Left lung (tissue), 10 donors: Measurements from ENCODE around the gene AMELX. TPM values are rescaled to one million over a fixed set of nuclear protein-coding genes. Genes with fewer than 3 reads are reported as not detected.

ENCODE experiments used
- ATAC-seq: fragments of 200-7000 bp; cut with Tn5 transposase; one replicate; pipeline ENCODE4 v1.9.1; 2020; ENCODE audit warnings: moderate library complexity
- DNase-seq, 4 donors: peaks; one replicate each; pipeline ENCODE4 v3.0.0-alpha.2; 2013 to 2020
- H3K27ac ChIP-seq, 2 donors: fragments of 200-600 bp; sonication (generic) in 1 of 2; one replicate each; pipeline versions ENCODE4 v1.5.0 to v1.8.0; 2020 to 2021
- H3K27me3 ChIP-seq, 2 donors: fragments of 200-600 bp; sonication (generic) in 1 of 2; one replicate each; pipeline versions ENCODE4 v1.5.0 to v1.8.0; 2020 to 2021
- H3K36me3 ChIP-seq, 2 donors: fragments of 200-600 bp; sonication (generic) in 1 of 2; one replicate each; pipeline versions ENCODE4 v1.5.0 to v1.8.0; 2020 to 2021
- H3K4me1 ChIP-seq, 2 donors: fragments of 200-600 bp; one replicate each; pipeline ENCODE4 v1.8.0; 2021
- H3K4me3 ChIP-seq, 2 donors: fragments of 200-600 bp; sonication (generic) in 1 of 2; one replicate each; pipeline versions ENCODE4 v1.5.0 to v1.8.0; 2020 to 2021; ENCODE audit warnings: mild to moderate bottlenecking in 1 of 2
- H3K9me3 ChIP-seq, 2 donors: fragments of 200-600 bp; sonication (generic) in 1 of 2; one replicate each; pipeline versions ENCODE4 v1.5.0 to v1.8.0; 2020 to 2021
- CTCF ChIP-seq, 2 donors: fragments of 200-600 bp; sonication (generic) in 1 of 2; IDR thresholded peaks; one replicate each; pipeline versions ENCODE4 v1.5.0 to v1.8.0; 2021; ENCODE audit warnings: antibody characterized with exemption in 2 of 2
- intact Hi-C, 2 donors: fragments of 100-400 bp; cut with DNase I; formaldehyde crosslinking; loops; one replicate each; pipeline versions ENCODE4 v1.11.2 to v1.14.2; 2022
- polyA plus RNA-seq, 6 donors: library from polyadenylated mRNA; unstranded; fragments of 120-200 nt; gene quantifications; one replicate each; pipeline ENCODE4 v1.2.1, GENCODE V29; 2013; ENCODE audit not compliant: insufficient read length in 6 of 6
- total RNA-seq, 2 donors: library from RNA; stranded (reverse); fragmentation: NEBNext Ultra II Directional; extraction: Animal tissue kit (Norgen Biotek cat#: 25700); gene quantifications; one replicate each; pipeline ENCODE4 v1.2.1, GENCODE V29; 2021
- donor health status: DM: no; HTN: yes; CAD: no.
- donor health status: DM: no; HTN: no; CAD: no.

The AMELX gene
- total and polyA plus RNA-seq, 8 donors: 0.20 to 0.25 (median 0.22) TPM; not detected in 4

GRCh38 chrX:11311706-11312105 lies 18.5 kb downstream of the AMELX start:
- ATAC-seq (no peak), DNase-seq (peak in 2 of 4 donors; percentile 56 to 58)
- H3K9me3 ChIP-seq: no peaks in the 10 kb centered on the region
- H3K27me3 ChIP-seq: no peaks in the 10 kb centered on the region
- intact Hi-C loops: no loop called here
- no peak overlapping the region for H3K4me3 ChIP-seq
- no peaks in the 10 kb centered on the region for H3K4me1 ChIP-seq
- TF ChIP-seq CTCF (IDR thresholded peaks at IDR 0.05): no peak
- H3K27ac ChIP-seq: no peak overlapping the region
- H3K36me3 ChIP-seq: no peaks in the 10 kb centered on the region

- no peak for TF ChIP-seq CTCF (IDR thresholded peaks at IDR 0.05)
- Histone ChIP-seq H3K27me3 (no peaks in the 10 kb centered on the region), H3K4me3 (no peak overlapping the region), H3K36me3 (no peaks in the 10 kb centered on the region), H3K27ac (no peak overlapping the region), H3K9me3 (peaks cover 0 to 3% of the 10 kb centered on the region in 2 donors), H3K4me1 (no peaks in the 10 kb centered on the region)
- ATAC-seq: no peak
- intact Hi-C loops: no loop called here
- DNase-seq: peak in 2 of 4 donors; percentile 41 to 53
These were observed 26.8 kb downstream of the AMELX start for GRCh38 chrX:11319806-11320520.

GRCh38 chrX:11321986-11322385 lies 28.8 kb downstream of the AMELX start:
- Histone ChIP-seq H3K9me3 (peaks cover 0 to 3% of the 10 kb centered on the region in 2 donors), H3K27me3 (no peaks in the 10 kb centered on the region), H3K4me3 (no peak overlapping the region), H3K36me3 (no peaks in the 10 kb centered on the region), H3K27ac (no peak overlapping the region), H3K4me1 (no peaks in the 10 kb centered on the region)
- DNase-seq: no peak
- TF ChIP-seq CTCF (IDR thresholded peaks at IDR 0.05): no peak
- intact Hi-C loops: no loop called here
- ATAC-seq: no peak

- intact Hi-C loops: no loop called here
- Histone ChIP-seq H3K27me3 (no peaks in the 10 kb centered on the region), H3K27ac (no peak overlapping the region), H3K9me3 (peaks cover 0 to 3% of the 10 kb centered on the region in 2 donors), H3K36me3 (no peaks in the 10 kb centered on the region), H3K4me3 (no peak overlapping the region), H3K4me1 (no peaks in the 10 kb centered on the region)
- DNase-seq (no peak), ATAC-seq (no peak)
- TF ChIP-seq CTCF (IDR thresholded peaks at IDR 0.05): no peak
These were observed 34.9 kb downstream of the AMELX start for GRCh38 chrX:11328134-11328533.

- ATAC-seq (no peak), DNase-seq (no peak)
- Histone ChIP-seq H3K4me3 (no peak overlapping the region), H3K36me3 (no peaks in the 10 kb centered on the region), H3K9me3 (peaks cover 0 to 3% of the 10 kb centered on the region in 2 donors), H3K4me1 (no peaks in the 10 kb centered on the region), H3K27me3 (no peaks in the 10 kb centered on the region), H3K27ac (no peak overlapping the region)
- intact Hi-C loops: no loop called here
- TF ChIP-seq CTCF (IDR thresholded peaks at IDR 0.05): no peak
These were observed 35.8 kb downstream of the AMELX start for GRCh38 chrX:11329021-11329420.
